HG03460 (cell line): Measurements from ENCODE around the gene MTG1.

Experiments used
- ATAC-seq: cut with Tn5 transposase; IDR thresholded peaks from one replicate; pipeline ENCODE4 v1.9.1; 2021; ENCODE audit not compliant: unreplicated experiment

The MTG1 gene

GRCh38 chr10:133446979-133447378 is 53.0 kb downstream of the MTG1 start:
- no peak for ATAC-seq

- no peak for ATAC-seq
Measured at GRCh38 chr10:133448120-133448519, 54.2 kb downstream of the MTG1 start.

- no peak for ATAC-seq
Measured at GRCh38 chr10:133451346-133451745, 57.4 kb downstream of the MTG1 start.

GRCh38 chr10:133452453-133452852 is 58.5 kb downstream of the MTG1 start:
- no peak for ATAC-seq

- ATAC-seq, result no peak
Measured at GRCh38 chr10:133453516-133454203, 59.7 kb downstream of the MTG1 start, which contains the start of gene SCART1. SCART1 (plus strand) TSS chr10:133453945; CDS start chr10:133453998, 53 bp downstream.

DNA sequence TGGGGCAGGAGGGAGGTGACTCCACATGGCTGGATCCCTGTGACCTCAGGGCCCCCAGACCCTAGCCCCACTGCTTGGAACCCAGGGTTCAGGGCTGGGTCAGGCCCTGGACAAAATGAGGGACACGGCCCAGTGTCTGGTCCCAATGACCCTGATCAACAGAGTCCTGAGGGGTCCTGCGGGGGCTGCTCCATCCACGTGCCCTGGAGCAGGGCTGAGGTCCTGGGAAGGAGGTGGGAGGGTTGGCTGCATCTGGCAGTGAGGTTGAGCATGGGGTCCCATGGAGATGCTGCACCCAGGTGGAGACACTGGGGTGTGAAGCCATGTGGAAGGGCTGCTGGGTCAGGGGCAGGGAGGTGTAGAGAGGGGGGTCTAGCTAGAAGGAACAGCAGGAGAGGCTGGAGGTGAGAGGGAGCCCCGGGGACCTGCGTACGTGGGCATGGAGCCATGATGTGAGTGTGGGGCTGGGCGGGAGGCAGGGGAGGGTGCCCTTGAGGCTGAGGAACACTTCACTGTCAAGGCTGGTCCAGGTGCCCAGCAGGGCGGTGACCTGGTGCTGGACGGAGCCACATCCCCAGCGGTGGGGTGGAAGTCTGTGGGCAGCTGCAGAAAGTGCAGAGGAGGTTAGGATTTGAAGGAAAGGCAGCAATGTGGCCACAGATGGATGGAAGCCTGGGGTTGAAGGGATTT is 60.4 kb downstream of the MTG1 start:
- no peak for ATAC-seq

- no peak for ATAC-seq
Measured at GRCh38 chr10:133455196-133455595, 61.2 kb downstream of the MTG1 start.

GRCh38 chr10:133455611-133456031 is 61.7 kb downstream of the MTG1 start:
- no peak for ATAC-seq

DNA sequence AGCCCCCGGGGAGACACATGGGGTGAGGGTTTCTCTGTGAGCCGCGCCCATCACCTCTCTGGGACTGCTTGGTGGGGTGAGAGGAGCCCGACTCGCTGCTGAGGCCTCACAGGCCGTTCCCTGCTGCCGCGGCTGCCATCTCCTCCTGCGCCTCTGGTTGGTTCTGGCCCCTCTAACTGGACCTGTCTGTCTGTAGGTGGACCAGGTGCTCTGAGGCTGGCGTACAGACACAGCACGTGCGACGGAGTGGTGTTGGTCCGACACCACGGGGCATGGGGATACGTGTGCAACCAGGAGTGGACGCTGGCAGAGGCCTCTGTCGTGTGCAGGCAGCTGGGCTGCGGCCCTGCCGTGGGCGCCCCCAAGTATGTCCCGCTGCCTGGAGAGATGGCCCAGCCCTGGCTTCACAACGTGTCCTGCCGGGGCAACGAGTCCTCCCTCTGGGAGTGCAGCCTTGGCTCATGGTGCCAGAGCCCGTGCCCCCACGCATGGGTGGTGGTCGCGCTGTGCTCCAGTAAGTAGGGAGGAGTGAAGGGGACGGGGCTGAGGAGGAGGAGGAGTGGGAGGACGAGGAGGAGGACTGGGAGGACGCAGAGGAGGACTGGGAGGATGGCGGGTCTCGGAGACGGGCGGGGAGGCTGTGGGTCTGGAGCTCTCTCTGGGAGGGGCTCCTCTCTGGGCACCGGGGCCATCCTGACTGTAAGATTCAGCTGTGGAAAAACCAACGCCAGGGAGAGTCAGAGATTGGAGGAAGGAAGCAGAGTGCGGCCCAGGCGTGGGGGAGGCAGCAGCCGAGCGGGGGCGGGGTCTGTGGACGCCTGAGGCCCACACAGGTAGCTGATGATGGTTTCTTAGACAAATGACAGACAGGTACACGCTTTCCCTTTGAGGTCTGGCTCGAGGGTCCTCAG is 62.3 kb downstream of the MTG1 start:
- ATAC-seq, result no peak

- ATAC-seq, result no peak
Measured at GRCh38 chr10:133457100-133457841, 63.3 kb downstream of the MTG1 start.

GRCh38 chr10:133458021-133458709 is 64.2 kb downstream of the MTG1 start:
- no peak for ATAC-seq

GRCh38 chr10:133458710-133459453 is 64.9 kb downstream of the MTG1 start:
- ATAC-seq, result no peak

DNA sequence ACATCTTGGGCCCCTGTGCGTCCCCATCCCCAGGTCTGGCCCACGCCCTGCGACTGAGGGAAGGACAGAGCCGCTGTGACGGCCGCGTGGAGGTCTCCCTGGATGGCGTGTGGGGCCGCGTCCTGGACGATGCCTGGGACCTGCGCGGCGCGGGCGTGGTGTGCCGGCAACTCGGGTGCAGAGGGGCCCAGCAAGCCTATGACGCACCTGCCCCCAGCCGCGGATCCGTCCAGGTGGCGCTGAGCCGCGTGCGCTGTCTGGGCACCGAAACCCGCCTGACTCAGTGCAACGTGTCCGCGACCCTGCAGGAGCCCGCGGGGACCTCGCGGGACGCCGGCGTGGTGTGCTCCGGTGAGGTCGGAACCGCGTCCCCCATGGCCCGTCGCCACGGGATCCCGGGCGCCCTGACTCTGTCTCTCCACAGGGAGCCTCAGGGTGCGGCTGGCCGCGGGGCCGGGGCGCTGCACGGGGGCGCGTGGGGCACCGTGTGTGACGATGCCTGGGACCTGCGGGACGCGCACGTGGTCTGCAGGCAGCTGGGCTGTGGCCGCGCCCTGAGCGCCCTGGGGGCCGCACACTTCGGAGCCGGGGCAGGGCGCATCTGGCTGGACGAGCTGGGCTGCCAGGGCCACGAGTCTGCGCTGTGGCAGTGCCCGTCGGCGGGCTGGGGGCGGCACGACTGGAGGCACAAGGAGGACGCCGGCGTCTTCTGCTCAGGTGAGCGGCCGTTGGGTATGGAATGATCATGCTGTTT is 65.7 kb downstream of the MTG1 start:
- ATAC-seq, result no peak

GRCh38 chr10:133460208-133460769 is 66.3 kb downstream of the MTG1 start:
- ATAC-seq, result no peak

DNA sequence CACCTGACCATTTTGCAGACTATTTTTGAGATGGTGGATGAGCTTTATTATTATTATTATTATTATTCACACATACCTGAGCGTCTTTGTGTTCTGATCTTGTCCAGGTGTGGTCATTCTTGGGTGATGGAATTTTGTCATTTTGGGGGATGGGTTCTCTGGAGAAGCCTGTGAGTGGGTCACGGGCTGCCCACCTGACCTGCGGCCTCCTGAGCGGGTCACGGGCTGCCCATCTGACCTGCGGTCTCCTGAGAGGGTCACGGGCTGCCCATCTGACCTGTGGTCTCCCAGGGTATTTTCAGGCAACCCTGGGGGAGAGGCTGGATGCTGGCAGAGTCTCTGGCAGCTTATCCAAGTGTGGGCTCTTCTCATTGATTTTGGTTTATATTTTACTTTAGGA is 67.1 kb downstream of the MTG1 start:
- no peak for ATAC-seq

GRCh38 chr10:133461841-133462240 is 67.9 kb downstream of the MTG1 start:
- no peak for ATAC-seq

DNA sequence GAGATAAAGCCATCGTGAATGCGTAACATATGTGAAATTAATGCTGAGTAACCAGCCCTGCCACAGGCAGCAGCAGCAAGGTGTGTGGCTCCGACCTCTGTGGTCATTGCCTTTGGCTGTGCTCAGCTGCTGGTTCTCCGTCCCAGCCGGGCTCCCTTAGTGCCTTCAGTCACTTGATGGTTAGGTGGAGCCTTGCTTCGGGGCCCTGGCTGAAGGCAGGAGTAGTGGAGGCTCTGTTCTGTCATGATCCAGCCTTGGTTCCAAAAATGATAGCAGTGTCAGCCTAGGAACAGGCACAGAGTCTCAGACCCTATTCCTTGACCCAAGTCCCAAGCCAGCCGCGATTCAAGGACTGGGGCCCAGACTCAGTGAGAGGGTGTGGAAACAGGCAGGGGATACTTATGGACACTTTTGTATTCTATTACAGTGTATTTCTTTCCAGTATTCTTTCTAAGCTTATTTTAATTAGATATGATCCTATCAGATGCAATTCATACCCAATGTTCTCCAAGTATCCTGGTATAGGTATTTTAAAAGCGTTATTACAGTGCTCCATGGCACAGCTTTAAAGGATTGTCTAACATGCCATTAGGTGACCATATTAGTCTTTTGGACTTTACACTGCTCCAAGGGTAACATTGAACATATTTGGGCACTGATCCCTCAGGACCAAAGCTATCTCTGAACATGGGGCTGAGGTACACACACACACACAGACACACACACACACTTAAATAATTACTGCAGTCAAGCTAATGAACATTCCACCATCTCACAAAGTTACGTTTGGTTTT is 68.8 kb downstream of the MTG1 start:
- no peak for ATAC-seq

DNA sequence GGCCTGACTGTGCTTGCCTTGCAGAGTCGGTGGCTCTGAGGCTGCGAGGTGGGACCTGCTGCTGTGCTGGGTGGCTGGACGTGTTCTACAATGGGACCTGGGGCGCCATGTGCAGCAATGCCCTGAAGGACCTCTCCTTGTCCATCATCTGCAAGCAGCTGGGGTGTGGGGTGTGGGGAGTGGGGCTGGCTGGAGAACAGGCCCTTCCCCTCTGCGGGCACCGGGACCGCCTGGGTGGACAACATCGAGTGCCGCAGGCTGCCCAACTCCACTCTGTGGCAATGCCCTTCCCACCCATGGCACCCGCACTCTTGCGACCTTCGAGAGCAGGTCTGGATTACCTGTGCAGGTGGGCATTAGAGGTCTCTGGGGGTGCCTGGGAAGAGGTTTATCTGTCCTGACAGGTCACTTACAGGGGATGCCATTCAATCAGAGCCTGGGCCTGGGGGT is 70.7 kb downstream of the MTG1 start:
- ATAC-seq, result no peak
